SK-N-SH treated with all-trans-retinoic acid at 6 μM for 48 hours (cell line): Measurements from ENCODE around the gene GINS1.

Source experiments
- ARNTL ChIP-seq: fragments of 450-650 bp; formaldehyde crosslinking; IDR thresholded peaks from 2 replicates; pipeline ENCODE4 v1.5.0; 2020; ENCODE audit warnings: low read depth, mild to moderate bottlenecking, moderate library complexity, borderline replicate concordance
- OSR1 ChIP-seq: fragments of 250-450 bp; sonication (Bioruptor Pico); IDR thresholded peaks from 2 replicates; pipeline ENCODE4 v1.8.0; 2022; ENCODE audit warnings: moderate library complexity, mild to moderate bottlenecking, inconsistent platforms
- PPARA ChIP-seq: fragments of 250-450 bp; sonication (Bioruptor Pico); IDR thresholded peaks from 2 replicates; pipeline ENCODE4 v1.5.0; 2020; ENCODE audit warnings: mild to moderate bottlenecking, borderline replicate concordance
- ZFP3 ChIP-seq: fragments of 250-450 bp; sonication (Bioruptor Pico); IDR thresholded peaks from 2 replicates; pipeline ENCODE4 v1.5.0; 2020; ENCODE audit warnings: mild to moderate bottlenecking, moderate library complexity
- ZFP30 ChIP-seq: fragments of 450-650 bp; formaldehyde crosslinking; IDR thresholded peaks from 2 replicates; pipeline ENCODE4 v1.5.0; 2022; ENCODE audit warnings: mild to moderate bottlenecking, moderate library complexity
- TF ChIP-seq, protein P1 (sequence below): fragments of 250-450 bp; sonication (Bioruptor Pico); IDR thresholded peaks from 2 replicates; pipeline ENCODE4 v1.5.1; 2020; ENCODE audit warnings: low read depth, mild to moderate bottlenecking, moderate library complexity

DNA sequence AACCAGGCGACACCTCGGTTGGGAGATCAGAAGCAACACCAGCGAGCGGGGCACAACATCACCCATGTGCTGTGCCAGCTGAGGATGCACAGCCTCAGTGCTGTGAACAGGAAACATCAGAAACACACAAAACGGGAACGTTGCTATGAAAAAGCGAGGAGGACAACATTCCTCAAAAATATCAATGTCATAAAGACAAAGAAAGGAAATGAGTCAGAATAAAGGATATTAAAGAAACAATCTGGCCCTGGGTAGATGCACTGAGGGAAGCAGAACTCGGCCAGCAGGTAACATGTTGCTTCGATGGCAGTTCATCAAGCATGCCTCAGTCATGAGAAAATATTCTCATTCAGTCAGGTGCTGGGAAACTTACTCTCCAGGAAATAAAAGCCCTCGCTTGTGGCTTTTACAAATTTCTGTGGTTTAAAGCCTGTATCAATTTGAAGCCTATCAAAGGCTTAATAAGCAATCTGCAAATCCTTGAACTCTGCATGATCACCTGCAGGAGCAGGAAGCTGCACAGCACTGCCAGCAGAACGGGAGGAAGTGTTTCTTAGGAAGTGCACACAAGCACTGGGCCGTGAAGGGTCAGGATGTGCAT lies 77.5 kb downstream of the GINS1 start:
- TF ChIP-seq ARNTL (CRISPR knock-in tag) = no peak
- TF ChIP-seq ZFP3 (CRISPR knock-in tag) = no peak
- no peak for TF ChIP-seq OSR1 (CRISPR knock-in tag)
- TF ChIP-seq, protein P1, sequence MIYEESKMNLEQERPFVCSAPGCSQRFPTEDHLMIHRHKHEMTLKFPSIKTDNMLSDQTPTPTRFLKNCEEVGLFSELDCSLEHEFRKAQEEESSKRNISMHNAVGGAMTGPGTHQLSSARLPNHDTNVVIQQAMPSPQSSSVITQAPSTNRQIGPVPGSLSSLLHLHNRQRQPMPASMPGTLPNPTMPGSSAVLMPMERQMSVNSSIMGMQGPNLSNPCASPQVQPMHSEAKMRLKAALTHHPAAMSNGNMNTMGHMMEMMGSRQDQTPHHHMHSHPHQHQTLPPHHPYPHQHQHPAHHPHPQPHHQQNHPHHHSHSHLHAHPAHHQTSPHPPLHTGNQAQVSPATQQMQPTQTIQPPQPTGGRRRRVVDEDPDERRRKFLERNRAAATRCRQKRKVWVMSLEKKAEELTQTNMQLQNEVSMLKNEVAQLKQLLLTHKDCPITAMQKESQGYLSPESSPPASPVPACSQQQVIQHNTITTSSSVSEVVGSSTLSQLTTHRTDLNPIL (CRISPR knock-in tag) = no peak
- TF ChIP-seq PPARA = no peak
- TF ChIP-seq ZFP30 (CRISPR knock-in tag) = no peak
